ENCODE data around the gene PSMB8.
"Not testable (repeated sequence)": the region's sequence is repeated elsewhere in the genome, so short reads cannot be mapped to it uniquely, and the experiment has no call there.

- TF ChIP-seq CTCF (IDR thresholded peaks at IDR 0.05; ENCODE audit: low read depth, low read length); EZH2phosphoT487 (IDR thresholded peaks at IDR 0.05; ENCODE audit: low read depth): not testable (repeated sequence)
Observed at GRCh38 chr6:32873947-32874346, 30.1 kb upstream of the PSMB8 start.

All from OCI-LY3 (cell line).